IgD-negative memory B cell (primary cell): ENCODE data around the gene RCC2. TPM values are rescaled to one million over a fixed set of nuclear protein-coding genes. Genes with fewer than 3 reads are reported as not detected.
A peak's percentile ranks its signal among the peaks of the same experiment; 100 is the strongest.
"Not testable (repeated sequence)": the region's sequence is repeated elsewhere in the genome, so short reads cannot be mapped to it uniquely, and the experiment has no call there.

Experiments
- H3K27ac Mint-ChIP-seq, 3 donors: one replicate each; pipeline ENCODE4 v1.8.0; 2020 to 2022; ENCODE audit warnings: mild to moderate bottlenecking in 3 of 3, mixed read lengths in 3 of 3, moderate library complexity in 1 of 3
- H3K27me3 Mint-ChIP-seq: one replicate; pipeline ENCODE4 v1.8.0; 2021; ENCODE audit warnings: mixed read lengths
- H3K36me3 Mint-ChIP-seq: one replicate; pipeline ENCODE4 v1.8.0; 2020; ENCODE audit warnings: mild to moderate bottlenecking, mixed read lengths
- H3K4me1 Mint-ChIP-seq, 3 donors: one replicate each; pipeline ENCODE4 v1.8.0; 2020 to 2022; ENCODE audit warnings: mixed read lengths in 3 of 3, mild to moderate bottlenecking in 1 of 3
- H3K4me3 Mint-ChIP-seq, 4 donors: one replicate each; pipeline ENCODE4 v1.8.0; 2020 to 2022; ENCODE audit warnings: mild to moderate bottlenecking in 4 of 4, mixed read lengths in 4 of 4, moderate library complexity in 3 of 4
- H3K9me3 Mint-ChIP-seq, 3 donors: one replicate each; pipeline ENCODE4 v1.8.0; 2020 to 2021; ENCODE audit warnings: mixed read lengths in 3 of 3, mild to moderate bottlenecking in 1 of 3
- polyA plus RNA-seq: library from polyadenylated mRNA; unstranded; fragments of 300-500 nt; fragmentation: Illumina TruSeq; gene quantifications from one replicate; pipeline ENCODE4 v1.2.3, GENCODE V29; 2021

The RCC2 gene
- polyA plus RNA-seq, 1 donor from 2014 or later, result 16.3 TPM

DNA sequence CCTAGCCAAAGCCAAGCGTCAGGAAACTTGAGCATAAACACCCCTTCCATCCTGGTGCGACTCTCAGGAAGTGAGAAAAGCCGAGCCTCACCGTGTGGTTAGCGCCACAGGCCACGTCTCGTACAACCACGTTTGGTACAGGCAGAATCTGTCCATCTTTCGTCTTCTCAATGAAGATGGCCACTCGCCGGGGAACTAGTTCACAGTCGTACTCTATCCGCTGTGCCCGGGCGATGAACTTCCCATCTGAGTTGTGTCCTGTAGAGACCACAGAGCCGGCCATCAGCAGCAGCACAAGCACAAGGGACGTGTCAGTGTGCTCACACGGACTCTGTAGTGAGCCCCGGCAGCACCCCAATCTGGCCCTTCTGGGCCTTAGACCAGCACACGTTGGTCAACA is 23.1 kb downstream of the RCC2 start:
- Mint-ChIP-seq H3K4me1 (peaks cover 0 to 4% (median 4%) of the 10 kb centered on the region in 3 donors), H3K9me3 (no peaks in the 10 kb centered on the region), H3K4me3 (no peak overlapping the region), H3K36me3 (peaks cover 6% of the 10 kb centered on the region), H3K27me3 (no peaks in the 10 kb centered on the region), H3K27ac (peak overlapping the region in 1 of 3 donors; percentile 14)

DNA sequence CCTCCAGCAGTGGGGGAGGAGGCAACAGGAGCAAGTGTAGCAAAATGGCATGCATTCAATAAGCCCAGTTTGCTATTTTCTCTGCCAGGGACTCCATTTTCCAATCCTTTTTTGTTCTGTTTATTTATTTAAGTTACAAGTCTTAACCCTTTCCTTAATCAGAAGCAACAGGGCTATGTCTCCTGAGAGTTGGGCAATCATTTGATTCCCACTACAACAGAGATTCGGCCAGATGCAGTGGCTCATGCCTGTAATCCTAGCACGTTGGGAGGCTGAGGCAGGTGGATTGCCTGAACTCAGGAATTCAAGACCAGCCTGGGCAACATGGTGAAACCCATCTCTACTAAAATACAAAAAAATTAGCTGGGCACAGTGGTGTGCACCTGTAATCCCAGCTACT is 25.5 kb downstream of the RCC2 start:
- no peaks in the 10 kb centered on the region for H3K27me3 Mint-ChIP-seq
- no peak overlapping the region for H3K4me3 Mint-ChIP-seq
- H3K9me3 Mint-ChIP-seq, result no peaks in the 10 kb centered on the region
- H3K4me1 Mint-ChIP-seq, result no peaks in the 10 kb centered on the region
- H3K27ac Mint-ChIP-seq, result no peak overlapping the region
- peaks cover 7% of the 10 kb centered on the region for H3K36me3 Mint-ChIP-seq

DNA sequence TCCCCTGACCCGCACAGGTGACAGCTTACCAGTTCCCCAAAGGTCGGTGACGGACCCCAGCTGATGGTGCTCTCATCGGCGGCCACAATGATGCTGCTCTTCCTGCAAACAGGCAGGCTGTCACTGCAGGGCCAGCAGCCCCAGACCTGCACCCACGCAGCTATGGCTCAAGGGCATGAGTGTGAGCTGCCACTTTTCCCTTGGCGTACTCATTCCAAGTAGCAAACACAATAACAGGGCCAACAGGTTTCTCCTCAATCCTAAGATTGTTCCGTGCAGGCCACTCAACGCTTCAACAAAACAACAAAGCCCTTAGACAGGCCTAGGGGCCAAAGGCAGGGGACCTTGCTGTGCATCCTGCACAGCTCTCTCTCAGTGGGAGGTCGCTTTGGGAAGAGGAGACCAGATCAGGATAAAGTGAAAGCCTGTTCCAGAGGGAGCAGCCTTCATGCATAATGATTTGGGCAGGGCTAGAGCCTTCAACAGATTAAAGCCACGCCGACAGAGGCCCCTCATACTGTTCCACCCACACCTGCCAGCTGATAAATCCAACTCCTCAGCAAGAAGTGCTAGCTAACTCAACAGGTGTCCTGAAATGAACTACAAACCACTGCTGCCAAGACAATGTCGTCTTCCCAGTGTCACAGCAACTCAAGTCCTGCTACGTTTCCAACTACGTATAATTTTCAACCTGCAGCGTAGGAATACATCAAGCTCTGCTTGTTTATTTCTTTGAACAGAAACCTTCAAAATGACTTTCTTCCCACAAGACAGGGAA is 27.2 kb downstream of the RCC2 start:
- Mint-ChIP-seq H3K27ac (no peak overlapping the region), H3K36me3 (peaks cover 5% of the 10 kb centered on the region), H3K9me3 (no peaks in the 10 kb centered on the region), H3K27me3 (no peaks in the 10 kb centered on the region), H3K4me3 (no peak overlapping the region), H3K4me1 (no peaks in the 10 kb centered on the region)

DNA sequence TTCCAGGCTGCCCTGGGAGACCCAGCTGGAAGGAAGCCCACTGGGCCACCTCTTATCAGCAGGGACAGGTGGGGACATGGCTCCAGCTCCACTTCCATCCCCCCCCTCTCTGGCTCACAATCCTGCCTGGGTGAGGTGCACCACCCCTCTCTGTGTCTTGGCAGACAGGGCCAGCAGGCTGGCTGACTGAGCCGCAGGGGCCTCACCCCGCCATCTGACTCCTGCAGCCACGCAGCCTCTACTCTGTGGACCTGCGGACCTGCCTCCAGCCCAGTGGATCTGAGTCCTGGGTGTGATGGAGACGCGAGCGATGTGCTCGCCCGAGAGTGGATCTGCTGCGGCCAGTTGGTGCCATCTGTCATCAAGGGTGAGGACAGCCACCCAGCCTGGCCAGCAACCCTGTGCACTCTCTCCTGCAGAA is 30.1 kb downstream of the RCC2 start:
- Mint-ChIP-seq H3K4me1 (peaks cover 0 to 2% (median 0%) of the 10 kb centered on the region in 3 donors), H3K36me3 (peaks cover 1% of the 10 kb centered on the region), H3K9me3 (no peaks in the 10 kb centered on the region), H3K27ac (peak overlapping the region in 1 of 3 donors; percentile 35), H3K4me3 (no peak overlapping the region), H3K27me3 (no peaks in the 10 kb centered on the region)

DNA sequence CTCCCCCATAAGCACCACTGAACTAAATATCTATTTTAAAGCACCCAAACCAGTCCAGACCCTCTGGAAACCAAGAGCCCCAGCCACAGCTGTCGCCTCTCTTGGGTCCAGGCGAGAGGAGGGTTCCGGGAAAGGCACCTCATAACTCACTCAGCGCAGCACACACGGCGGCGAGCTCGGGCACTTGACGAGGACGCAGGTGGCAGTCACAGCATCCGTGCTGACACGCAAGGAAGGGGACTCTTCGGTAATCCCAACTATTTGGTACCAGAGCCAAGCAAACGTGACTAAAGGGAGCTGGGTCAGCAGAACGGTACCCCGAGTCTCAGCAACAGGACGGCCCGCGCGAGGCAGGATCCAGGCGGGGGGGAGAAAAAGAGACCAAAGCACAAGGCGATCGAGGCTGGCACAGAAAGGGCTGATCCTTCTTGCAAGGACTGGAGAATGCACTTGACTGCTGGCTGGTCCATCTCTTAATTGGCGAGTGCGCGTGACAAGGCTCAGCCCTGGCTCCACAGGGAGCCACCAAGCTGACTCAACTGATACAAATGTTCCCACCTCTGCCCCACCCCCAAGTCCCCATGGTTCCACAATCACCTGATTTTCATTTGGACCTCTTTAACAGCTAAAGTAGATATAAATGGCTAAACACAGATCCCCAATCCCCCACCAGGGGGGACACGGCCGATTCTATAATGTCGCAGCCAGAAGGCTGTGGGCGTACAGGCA is 31.5 kb downstream of the RCC2 start:
- H3K27ac Mint-ChIP-seq, H3K9me3 Mint-ChIP-seq, H3K36me3 Mint-ChIP-seq, H3K27me3 Mint-ChIP-seq, H3K4me1 Mint-ChIP-seq: not testable (repeated sequence)
- peak overlapping the region in 1 of 4 donors; percentile 65 for H3K4me3 Mint-ChIP-seq

DNA sequence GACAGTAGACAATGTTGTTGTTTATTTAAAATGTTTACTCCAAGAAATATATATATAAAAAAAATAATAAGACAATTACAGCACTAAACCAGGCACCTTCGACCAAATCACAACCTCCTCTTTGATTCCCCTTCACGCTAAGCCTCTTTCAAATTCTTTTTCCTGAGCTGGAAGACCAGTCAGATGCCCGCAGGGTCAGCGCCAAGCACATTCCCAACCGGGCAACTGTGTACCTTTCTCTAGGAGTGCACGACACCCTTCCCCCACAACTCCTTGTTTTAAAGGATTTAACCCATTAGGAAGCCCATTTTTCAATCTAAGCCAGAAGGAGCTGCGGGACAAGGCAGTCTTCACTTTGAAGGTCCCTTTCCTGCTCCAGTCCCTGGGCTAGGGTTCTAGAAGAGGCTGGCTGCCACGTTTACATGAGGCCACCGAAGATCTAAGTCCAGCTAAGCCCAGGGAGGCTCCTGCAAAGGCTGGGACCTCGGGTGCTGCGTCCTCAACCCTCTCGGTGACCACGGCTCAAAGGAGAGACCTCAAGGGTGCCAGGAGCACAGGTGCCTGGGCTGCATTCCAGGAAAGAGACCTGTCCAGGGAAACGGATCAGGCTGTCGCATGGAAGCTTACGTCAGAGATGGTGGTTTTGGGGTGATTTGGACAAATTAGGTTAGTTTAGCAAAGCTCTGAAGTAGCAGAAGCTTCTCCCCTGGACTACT is 32.6 kb downstream of the RCC2 start:
- H3K4me3 Mint-ChIP-seq, result peak overlapping the region in 1 of 4 donors; percentile 68
- H3K27me3 Mint-ChIP-seq, H3K4me1 Mint-ChIP-seq, H3K36me3 Mint-ChIP-seq, H3K9me3 Mint-ChIP-seq: not testable (repeated sequence)
- H3K27ac Mint-ChIP-seq, result peak overlapping the region in 1 of 3 donors; percentile 73

DNA sequence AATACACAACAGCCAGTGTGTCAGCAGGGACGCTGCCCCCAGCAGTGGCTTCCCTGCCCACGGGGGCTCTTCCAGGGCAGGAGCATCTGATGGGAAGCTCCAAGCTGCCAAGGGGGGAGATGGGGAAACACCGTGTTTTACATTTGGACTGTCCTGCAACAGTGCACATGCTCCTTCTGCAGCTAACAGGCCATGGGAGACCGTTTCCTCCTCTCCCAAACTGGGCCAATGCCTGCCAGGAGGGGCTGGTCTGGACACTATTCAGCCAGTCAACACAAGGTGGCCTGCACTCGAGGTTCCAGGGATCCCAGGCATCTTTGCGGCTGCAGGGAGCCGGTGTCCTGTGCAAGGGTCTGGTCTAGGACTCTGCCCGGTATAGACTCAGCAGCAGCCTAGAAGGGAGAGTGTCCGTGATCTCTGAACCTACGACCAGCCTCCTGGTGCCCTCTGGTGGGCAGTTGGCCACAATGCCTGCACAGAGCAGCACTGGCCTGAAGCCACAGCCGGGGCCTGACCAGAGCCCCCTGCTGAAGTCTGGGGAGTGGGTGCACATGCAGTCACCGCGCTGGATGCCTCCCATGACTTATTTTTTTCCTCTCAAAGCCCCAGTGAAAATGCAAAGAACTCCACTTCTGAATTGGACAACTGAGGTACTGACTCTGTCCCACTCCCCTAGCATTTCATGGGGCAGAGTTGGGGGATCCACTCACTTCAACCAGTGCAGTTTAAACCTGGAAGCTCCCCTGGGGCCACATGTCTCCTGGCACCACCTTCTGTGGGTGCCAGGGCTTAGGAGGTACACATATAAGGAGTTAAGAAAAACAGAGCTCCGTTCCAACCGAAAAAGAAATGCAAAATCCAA is 33.3 kb downstream of the RCC2 start:
- Mint-ChIP-seq H3K4me1 (peaks cover 0 to 2% (median 0%) of the 10 kb centered on the region in 3 donors), H3K9me3 (no peaks in the 10 kb centered on the region), H3K27ac (no peak overlapping the region), H3K4me3 (no peak overlapping the region), H3K27me3 (no peaks in the 10 kb centered on the region), H3K36me3 (peaks cover 1% of the 10 kb centered on the region)

DNA sequence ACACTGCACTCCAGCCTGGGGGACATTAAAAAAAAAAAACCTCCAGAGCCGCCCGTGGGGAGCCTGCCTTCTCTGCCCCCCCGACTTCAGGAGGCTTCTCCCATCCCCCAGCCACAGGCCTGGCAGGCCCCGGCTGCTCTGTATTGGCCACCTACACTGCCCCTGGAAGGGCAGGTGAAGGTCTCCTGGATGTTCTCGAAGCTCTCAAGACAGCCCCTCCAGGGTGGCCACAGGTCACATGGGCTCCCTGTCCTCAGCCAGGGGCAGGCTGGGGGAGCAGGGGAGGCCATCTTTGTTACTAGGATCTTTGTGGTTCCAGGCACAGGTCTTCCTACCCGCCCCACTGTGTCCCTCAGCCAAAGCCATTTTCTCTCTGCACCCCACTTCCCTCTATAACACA is 34.7 kb downstream of the RCC2 start:
- no peaks in the 10 kb centered on the region for H3K9me3 Mint-ChIP-seq
- no peaks in the 10 kb centered on the region for H3K27me3 Mint-ChIP-seq
- peaks cover 0 to 2% (median 0%) of the 10 kb centered on the region in 3 donors for H3K4me1 Mint-ChIP-seq
- no peak overlapping the region for H3K4me3 Mint-ChIP-seq
- no peaks in the 10 kb centered on the region for H3K36me3 Mint-ChIP-seq
- no peak overlapping the region for H3K27ac Mint-ChIP-seq

DNA sequence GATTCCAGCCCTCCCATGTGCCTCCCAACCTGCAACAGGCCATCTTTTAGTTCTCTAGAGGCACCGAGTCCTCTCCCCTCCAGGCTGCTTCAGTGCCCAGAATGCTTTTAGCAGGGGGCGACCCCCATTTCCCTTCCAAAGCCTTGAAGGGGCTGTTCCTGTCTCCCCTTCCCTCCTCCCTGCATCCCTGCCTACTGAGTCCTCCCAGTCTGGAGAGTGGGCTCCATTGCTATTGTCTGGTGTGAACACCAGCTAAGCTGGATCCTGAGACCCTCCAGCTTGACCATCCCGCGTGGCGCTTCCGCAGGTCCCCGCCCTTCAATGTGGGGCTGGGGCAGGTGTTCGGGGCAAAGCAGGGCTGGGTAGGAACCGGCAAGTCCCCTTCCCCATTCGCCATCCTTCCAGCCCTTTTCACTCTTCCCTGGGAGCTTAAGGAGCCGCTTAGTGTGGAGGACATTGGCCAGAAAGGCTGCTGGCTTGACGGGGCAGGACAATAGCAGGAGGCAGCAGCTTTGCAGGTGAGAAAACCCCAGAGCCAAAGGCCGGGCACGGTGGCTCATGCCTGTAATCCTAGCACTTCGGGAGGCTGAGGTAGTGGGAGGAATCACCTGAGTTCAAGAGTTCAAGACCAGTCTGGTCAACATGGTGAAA is 35.3 kb downstream of the RCC2 start:
- no peaks in the 10 kb centered on the region for H3K36me3 Mint-ChIP-seq
- no peak overlapping the region for H3K27ac Mint-ChIP-seq
- H3K27me3 Mint-ChIP-seq, result no peaks in the 10 kb centered on the region
- peaks cover 0 to 2% (median 0%) of the 10 kb centered on the region in 3 donors for H3K4me1 Mint-ChIP-seq
- H3K9me3 Mint-ChIP-seq, result no peaks in the 10 kb centered on the region
- no peak overlapping the region for H3K4me3 Mint-ChIP-seq

DNA sequence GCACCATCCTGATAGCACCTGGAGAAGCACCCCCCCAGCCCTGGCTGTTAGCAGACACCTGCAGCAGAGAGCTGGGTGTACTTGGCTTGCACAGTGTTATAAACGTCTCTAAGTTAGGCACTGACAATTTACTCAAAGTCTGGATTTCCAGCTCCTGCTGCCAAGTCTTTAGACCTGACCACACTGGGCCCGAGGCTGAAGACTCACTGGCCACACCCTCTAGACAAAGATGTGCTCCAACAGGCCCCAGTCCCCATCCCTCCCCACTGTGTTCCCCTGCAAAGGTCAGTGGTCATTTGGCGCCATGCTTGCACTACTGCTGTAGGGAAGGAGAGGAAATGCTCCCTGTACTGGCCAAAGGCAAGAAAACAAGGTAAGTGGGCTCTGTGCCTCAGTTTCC is 36.4 kb downstream of the RCC2 start:
- H3K36me3 Mint-ChIP-seq, result no peaks in the 10 kb centered on the region
- no peak overlapping the region for H3K27ac Mint-ChIP-seq
- no peaks in the 10 kb centered on the region for H3K27me3 Mint-ChIP-seq
- peaks cover 0 to 2% (median 0%) of the 10 kb centered on the region in 3 donors for H3K4me1 Mint-ChIP-seq
- H3K4me3 Mint-ChIP-seq, result no peak overlapping the region
- H3K9me3 Mint-ChIP-seq, result no peaks in the 10 kb centered on the region

DNA sequence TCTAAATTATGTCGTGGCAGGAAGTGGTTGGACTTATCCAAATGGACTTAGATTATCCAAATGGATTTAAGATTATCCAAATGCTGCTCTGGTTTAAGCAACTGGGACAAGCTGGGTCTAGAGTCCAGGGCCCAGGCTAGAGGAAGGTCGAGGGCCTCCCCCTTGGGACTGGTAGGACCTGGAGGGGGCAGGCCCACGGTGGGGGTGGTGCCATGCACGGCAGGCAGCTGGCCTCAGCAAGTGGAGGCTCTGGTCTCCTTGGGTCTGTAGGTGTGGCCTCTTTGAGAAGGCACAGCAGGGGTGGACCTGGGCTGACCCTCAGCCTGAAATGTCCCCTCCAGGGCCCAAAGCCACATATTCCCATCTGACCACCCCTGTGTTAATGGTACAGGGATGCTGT is 37.6 kb downstream of the RCC2 start:
- no peaks in the 10 kb centered on the region for H3K27me3 Mint-ChIP-seq
- no peak overlapping the region for H3K27ac Mint-ChIP-seq
- H3K4me3 Mint-ChIP-seq, result no peak overlapping the region
- H3K9me3 Mint-ChIP-seq, result no peaks in the 10 kb centered on the region
- no peaks in the 10 kb centered on the region for H3K36me3 Mint-ChIP-seq
- peaks cover 0 to 2% (median 0%) of the 10 kb centered on the region in 3 donors for H3K4me1 Mint-ChIP-seq

DNA sequence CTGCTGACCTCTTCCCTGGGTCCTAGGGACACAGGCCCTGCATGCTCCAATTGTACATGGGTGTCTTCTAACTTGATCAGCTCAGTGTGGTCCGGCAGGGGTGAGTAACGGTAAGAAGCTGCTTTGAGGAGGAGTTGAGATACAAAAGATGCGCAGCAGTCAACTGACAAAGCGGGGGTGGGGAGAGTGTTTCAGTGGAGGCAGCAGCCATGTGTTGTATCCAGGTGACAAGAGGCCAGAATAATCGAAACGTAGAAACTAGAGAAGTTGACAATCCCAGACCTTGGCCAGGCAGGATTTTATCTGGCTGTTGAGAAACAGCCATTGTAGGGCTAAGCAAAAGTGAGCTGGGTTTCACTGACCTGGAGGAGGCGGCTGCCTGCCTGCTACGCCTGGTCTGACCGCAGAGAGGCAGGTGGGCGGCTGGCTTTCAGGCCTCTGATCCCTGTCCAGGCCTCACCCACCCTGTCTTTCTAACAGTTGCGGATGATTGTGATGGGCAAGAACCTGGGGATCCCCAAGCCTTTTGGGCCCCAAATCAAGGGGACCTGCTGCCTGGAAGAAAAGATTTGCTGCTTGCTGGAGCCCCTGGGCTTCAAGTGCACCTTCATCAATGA is 38.6 kb downstream of the RCC2 start:
- no peaks in the 10 kb centered on the region for H3K9me3 Mint-ChIP-seq
- no peaks in the 10 kb centered on the region for H3K36me3 Mint-ChIP-seq
- no peak overlapping the region for H3K4me3 Mint-ChIP-seq
- no peak overlapping the region for H3K27ac Mint-ChIP-seq
- H3K4me1 Mint-ChIP-seq, result peaks cover 0 to 2% (median 0%) of the 10 kb centered on the region in 3 donors
- H3K27me3 Mint-ChIP-seq, result no peaks in the 10 kb centered on the region

DNA sequence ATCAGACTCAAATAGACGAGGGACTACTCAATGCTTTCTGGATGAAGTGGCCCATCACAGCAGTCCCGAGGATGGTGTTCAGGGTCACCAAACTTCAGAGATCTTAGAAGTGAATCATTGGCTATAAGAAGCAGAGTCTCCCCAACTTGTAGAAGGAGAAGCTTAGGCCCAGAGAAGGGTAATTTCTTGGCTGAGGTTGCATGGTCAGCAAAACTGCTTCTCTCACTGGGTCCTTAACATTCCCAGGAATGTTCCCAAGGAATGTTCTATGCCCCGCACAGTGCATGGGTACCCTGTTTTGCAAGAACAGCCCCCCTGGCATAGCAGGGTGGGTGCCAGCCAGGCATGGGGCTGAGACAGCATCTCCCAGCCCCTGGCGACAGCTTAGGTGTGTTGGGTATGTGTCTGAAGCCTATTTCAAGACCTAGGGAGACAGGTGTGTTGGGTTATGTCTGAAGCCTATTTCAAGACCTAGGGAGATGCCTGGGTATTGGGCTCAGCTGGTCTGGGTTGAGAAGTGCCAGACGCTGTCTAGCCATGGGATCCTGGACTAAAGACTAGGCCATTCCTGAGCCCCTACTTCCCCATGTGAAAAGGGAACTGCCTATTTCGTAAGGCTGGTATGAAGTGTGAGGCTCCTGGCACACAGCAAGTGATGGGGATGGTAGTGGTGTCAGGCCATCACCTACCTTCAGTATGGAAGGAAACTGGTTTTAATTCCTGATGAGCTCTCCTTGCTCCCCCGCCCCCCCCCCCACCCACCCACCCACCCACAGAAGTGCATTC is 41.4 kb downstream of the RCC2 start:
- H3K4me3 Mint-ChIP-seq, result no peak overlapping the region
- peaks cover 2% of the 10 kb centered on the region for H3K27me3 Mint-ChIP-seq
- H3K9me3 Mint-ChIP-seq, result no peaks in the 10 kb centered on the region
- peaks cover 0 to 4% (median 2%) of the 10 kb centered on the region in 3 donors for H3K4me1 Mint-ChIP-seq
- no peaks in the 10 kb centered on the region for H3K36me3 Mint-ChIP-seq
- H3K27ac Mint-ChIP-seq, result no peak overlapping the region
